Measurements from ENCODE around the gene KRTAP4-5. TPM values are rescaled to one million over a fixed set of nuclear protein-coding genes. Genes with fewer than 3 reads are reported as not detected.

The KRTAP4-5 gene
- total RNA-seq, result not detected

DNA sequence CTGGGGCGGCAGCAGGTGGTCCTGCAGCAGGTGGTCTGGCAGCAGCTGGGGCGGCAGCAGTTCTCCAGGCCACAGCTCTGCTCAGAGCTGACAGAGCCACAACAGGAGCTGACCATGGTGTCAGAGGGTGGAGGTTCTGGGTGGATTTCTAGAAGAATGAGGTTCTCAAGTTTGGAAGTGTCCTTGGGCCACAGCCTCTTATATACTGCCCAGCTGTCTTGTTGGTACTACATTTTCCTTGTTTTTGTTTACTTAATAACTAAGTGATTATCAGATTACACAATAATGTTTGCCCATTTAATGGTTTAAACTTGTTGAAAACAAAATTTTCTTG lies at the start of gene KRTAP4-5:
Gene KRTAP4-5, minus strand, starts transcription at position 174 of the 334 bp plus-strand sequence. Its CDS starts 58 bp downstream, at position 116.

GRCh38 chr17:41189837-41190318 lies 40.3 kb upstream of the KRTAP4-5 start, which contains the start of gene KRTAP9-1:
Gene KRTAP9-1, plus strand, starts transcription at chr17:41189887. Its CDS starts 0 bp downstream, at chr17:41189887.

GRCh38 chr17:41184480-41184961 lies 34.9 kb upstream of the KRTAP4-5 start, which contains the start of gene KRTAP4-1:
Gene KRTAP4-1, minus strand, starts transcription at chr17:41184911. Its CDS starts 57 bp downstream, at chr17:41184854.

GRCh38 chr17:41177727-41178271 lies 28.2 kb upstream of the KRTAP4-5 start, which contains the start of gene KRTAP4-2:
Gene KRTAP4-2, minus strand, starts transcription at chr17:41178221. Its CDS starts 57 bp downstream, at chr17:41178164.

GRCh38 chr17:41168121-41168520 lies 18.5 kb upstream of the KRTAP4-5 start, which contains the start of gene KRTAP4-3:
Gene KRTAP4-3, minus strand, starts transcription at chr17:41168221. Its CDS starts 49 bp downstream, at chr17:41168172.

DNA sequence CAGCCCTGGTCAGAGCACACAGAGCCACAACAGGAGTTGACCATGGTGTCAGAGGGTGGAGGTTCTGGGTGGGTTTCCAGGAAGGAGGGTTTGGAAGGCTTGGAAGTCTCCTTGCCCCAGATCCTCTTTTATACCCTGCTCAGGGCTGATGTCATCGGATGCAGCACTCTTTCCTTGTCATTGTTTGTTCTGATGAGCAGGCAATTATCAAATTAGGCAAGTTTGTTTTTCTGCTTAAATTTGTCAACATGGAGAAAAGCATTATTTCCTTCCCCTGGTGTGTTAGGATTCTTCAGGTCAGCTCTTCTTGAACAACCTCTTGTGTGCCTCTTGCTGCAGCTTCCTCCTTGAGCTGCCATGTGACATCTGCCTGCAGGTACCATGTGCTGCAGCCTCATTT lies 11.0 kb upstream of the KRTAP4-5 start, which contains the start of gene KRTAP4-4:
Gene KRTAP4-4, minus strand, starts transcription at position 101 of the 400 bp plus-strand sequence. Its CDS starts 57 bp downstream, at position 44.

DNA sequence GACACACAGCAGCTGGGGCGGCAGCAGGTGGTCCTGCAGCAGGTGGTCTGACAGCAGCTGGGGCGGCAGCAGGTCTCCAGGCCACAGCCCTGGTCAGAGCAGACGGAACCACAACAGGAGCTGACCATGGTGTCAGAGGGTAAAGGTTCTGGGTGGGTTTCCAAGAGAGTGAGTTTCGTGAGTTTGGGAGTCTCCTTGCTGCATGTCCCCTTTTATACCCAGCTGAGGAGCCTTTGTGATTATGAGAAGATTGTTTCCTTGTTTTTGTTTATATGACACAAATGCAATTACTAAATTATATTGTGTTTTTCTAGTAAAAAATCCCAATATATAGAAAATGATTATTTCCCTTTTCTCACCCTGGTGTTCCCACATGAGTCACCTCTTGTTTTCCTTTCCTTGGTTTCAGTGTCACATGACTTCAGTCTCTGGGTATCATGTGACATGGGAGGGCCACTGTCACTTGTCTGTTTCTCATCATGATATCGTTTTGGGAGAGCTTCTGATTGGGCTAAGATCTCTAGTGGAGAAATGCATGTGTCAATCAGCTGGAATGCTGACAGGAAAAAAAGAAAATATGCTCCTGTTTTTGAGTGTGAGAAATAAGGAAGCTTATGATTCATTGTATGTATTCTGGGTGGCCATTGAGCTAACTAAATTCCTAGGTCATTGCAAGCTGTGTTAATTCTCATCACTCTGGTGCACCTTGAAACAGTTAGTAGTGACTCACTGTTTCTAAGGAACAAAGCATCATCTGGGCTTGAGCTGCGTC lies 9.1 kb downstream of the KRTAP4-5 start, which contains the start of gene KRTAP4-6:
Gene KRTAP4-6, minus strand, starts transcription at position 185 of the 772 bp plus-strand sequence. Its CDS starts 57 bp downstream, at position 128.

DNA sequence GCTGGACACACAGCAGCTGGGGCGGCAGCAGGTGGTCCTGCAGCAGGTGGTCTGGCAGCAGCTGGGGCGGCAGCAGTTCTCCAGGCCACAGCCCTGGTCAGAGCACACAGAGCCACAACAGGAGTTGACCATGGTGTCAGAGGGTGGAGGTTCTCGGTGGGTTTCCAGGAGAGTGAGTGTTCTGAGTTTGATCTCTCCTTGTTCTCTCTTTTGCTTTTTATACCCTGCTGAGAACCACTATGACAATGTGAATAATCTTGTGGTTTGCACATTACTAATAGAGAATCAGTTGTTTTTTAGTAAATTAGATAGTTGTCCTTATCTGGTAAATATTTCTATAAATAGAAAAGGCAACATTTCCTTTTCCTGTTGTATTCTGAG lies 25.6 kb downstream of the KRTAP4-5 start, which contains the start of gene KRTAP4-12:
Gene KRTAP4-12, minus strand, starts transcription at position 192 of the 381 bp plus-strand sequence. Its CDS starts 60 bp downstream, at position 132.

DNA sequence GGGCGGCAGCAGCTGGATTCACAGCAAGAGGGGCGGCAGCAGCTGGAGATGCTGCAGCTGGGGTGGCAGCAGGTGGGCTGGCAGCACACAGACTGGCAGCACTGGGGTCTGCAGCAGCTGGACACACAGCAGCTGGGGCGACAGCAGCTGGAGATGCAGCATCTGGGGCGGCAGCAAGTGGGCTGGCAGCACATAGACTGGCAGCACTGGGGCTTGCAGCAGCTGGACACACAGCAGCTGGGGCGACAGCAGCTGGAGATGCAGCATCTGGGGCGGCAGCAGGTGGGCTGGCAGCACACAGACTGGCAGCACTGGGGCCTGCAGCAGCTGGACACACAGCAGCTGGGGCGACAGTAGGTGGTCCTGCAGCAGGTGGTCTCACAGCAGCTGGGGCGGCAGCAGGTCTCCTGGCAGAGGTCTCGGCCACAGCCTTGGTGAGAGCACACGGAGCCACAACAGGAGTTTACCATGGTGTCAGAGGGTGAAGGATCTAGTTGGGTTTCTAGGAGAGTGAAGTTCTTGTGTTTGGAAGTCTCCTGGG lies 31.7 kb downstream of the KRTAP4-5 start, which contains the start of gene KRTAP4-11:
Gene KRTAP4-11, minus strand, starts transcription at position 528 of the 541 bp plus-strand sequence. Its CDS starts 58 bp downstream, at position 470.

GRCh38 chr17:41105347-41105746 lies 44.3 kb downstream of the KRTAP4-5 start, which contains the start of gene KRTAP4-9:
Gene KRTAP4-9, plus strand, starts transcription at chr17:41105389. Its CDS starts 0 bp downstream, at chr17:41105389.

GRCh38 chr17:41101586-41102259 lies 47.9 kb downstream of the KRTAP4-5 start, which contains the start of gene KRTAP4-16:
Gene KRTAP4-16, minus strand, starts transcription at chr17:41102209. Its CDS starts 0 bp downstream, at chr17:41102209.

Small RNA genes lying within 50 kb of the gene (small RNA-seq; reads per million reads assigned to genes)
- not detected for gene KRTAP4-17P (ENCODE audit: low replicate concordance)

Other genes with a start within 250 kb of the KRTAP4-5 start
- gene KRT23, start 212.2 kb downstream of the KRTAP4-5 start, total RNA-seq, result not detected
- gene KRT39, start 182.9 kb downstream of the KRTAP4-5 start, total RNA-seq, result not detected
- gene KRT40, start 165.5 kb downstream of the KRTAP4-5 start, total RNA-seq, result not detected
- gene KRTAP3-3, start 155.7 kb downstream of the KRTAP4-5 start, total RNA-seq, result not detected
- not detected for gene KRTAP3-2, start 149.9 kb downstream of the KRTAP4-5 start, total RNA-seq
- not detected for gene KRTAP3-1, start 140.7 kb downstream of the KRTAP4-5 start, total RNA-seq
- not detected for gene KRTAP1-5, start 122.6 kb downstream of the KRTAP4-5 start, total RNA-seq
- not detected for gene KRTAP1-4, start 119.6 kb downstream of the KRTAP4-5 start, total RNA-seq
- gene KRTAP1-3, start 115.0 kb downstream of the KRTAP4-5 start, total RNA-seq, result not detected
- gene KRTAP1-1, start 108.4 kb downstream of the KRTAP4-5 start, total RNA-seq, result not detected
- not detected for gene KRTAP2-1, start 102.5 kb downstream of the KRTAP4-5 start, total RNA-seq
- gene KRTAP2-2, start 94.6 kb downstream of the KRTAP4-5 start, total RNA-seq, result not detected
- not detected for gene KRTAP2-3, start 89.7 kb downstream of the KRTAP4-5 start, total RNA-seq
- gene KRTAP2-4, start 83.9 kb downstream of the KRTAP4-5 start, total RNA-seq, result not detected
- gene KRTAP4-7, start 65.7 kb downstream of the KRTAP4-5 start, total RNA-seq, result not detected
- gene KRTAP4-8, start 51.7 kb downstream of the KRTAP4-5 start, total RNA-seq, result not detected
- not detected for gene KRTAP4-16, start 47.6 kb downstream of the KRTAP4-5 start, total RNA-seq
- not detected for gene KRTAP4-9, start 44.4 kb downstream of the KRTAP4-5 start, total RNA-seq
- gene KRTAP4-11, start 31.5 kb downstream of the KRTAP4-5 start, total RNA-seq, result not detected
- gene KRTAP4-12, start 25.6 kb downstream of the KRTAP4-5 start, total RNA-seq, result not detected
- not detected for gene KRTAP4-6, start 9.3 kb downstream of the KRTAP4-5 start, total RNA-seq
- gene KRTAP4-4, start 10.9 kb upstream of the KRTAP4-5 start, total RNA-seq, result not detected
- not detected for gene KRTAP4-3, start 18.4 kb upstream of the KRTAP4-5 start, total RNA-seq
- not detected for gene KRTAP4-2, start 28.4 kb upstream of the KRTAP4-5 start, total RNA-seq
- not detected for gene KRTAP4-1, start 35.1 kb upstream of the KRTAP4-5 start, total RNA-seq
- gene KRTAP9-1, start 40.1 kb upstream of the KRTAP4-5 start, total RNA-seq, result not detected
- gene KRTAP9-2, start 76.8 kb upstream of the KRTAP4-5 start, total RNA-seq, result not detected
- not detected for gene KRTAP9-3, start 82.6 kb upstream of the KRTAP4-5 start, total RNA-seq
- not detected for gene KRTAP9-8, start 88.2 kb upstream of the KRTAP4-5 start, total RNA-seq
- not detected for gene KRTAP9-4, start 99.9 kb upstream of the KRTAP4-5 start, total RNA-seq
- not detected for gene KRTAP9-9, start 105.6 kb upstream of the KRTAP4-5 start, total RNA-seq
- not detected for gene KRTAP9-6, start 115.6 kb upstream of the KRTAP4-5 start, total RNA-seq
- not detected for gene KRTAP9-7, start 125.9 kb upstream of the KRTAP4-5 start, total RNA-seq
- gene KRTAP29-1, start 153.0 kb upstream of the KRTAP4-5 start, total RNA-seq, result not detected
- not detected for gene KRTAP16-1, start 159.5 kb upstream of the KRTAP4-5 start, total RNA-seq
- not detected for gene KRTAP17-1, start 165.9 kb upstream of the KRTAP4-5 start, total RNA-seq
- not detected for gene KRT33A, start 201.0 kb upstream of the KRTAP4-5 start, total RNA-seq
- gene KRT33B, start 220.0 kb upstream of the KRTAP4-5 start, total RNA-seq, result not detected
- 0.94 TPM for gene KRT34, start 232.5 kb upstream of the KRTAP4-5 start, total RNA-seq
- gene KRT31, start 247.8 kb upstream of the KRTAP4-5 start, total RNA-seq, result 0.94 TPM